Mesenchymal stem cell (in vitro differentiated cells and primary cell): ENCODE results near the gene SRI.
"Not testable (repeated sequence)": the region's sequence is repeated elsewhere in the genome, so short reads cannot be mapped to it uniquely, and the experiment has no call there.

Source experiments
- DNase-seq: peaks from one replicate; pipeline ENCODE4 v3.0.0-alpha.2; 2013
- H2AFZ ChIP-seq: one replicate; pipeline ENCODE4 v1.6.1; 2013; ENCODE audit warnings: low read depth, mild to moderate bottlenecking, control low read depth, inconsistent platforms, low read length, moderate library complexity
- H2AK5ac ChIP-seq: 2 replicates; pipeline ENCODE4 v1.6.1; 2013; ENCODE audit warnings: low read length, moderate library complexity, mild to moderate bottlenecking, inconsistent platforms; ENCODE audit not compliant: severe bottlenecking
- H2BK120ac ChIP-seq: one replicate; pipeline ENCODE4 v1.6.1; 2013; ENCODE audit warnings: low read depth, mild to moderate bottlenecking, inconsistent platforms, low read length, moderate library complexity
- H2BK12ac ChIP-seq, 2 experiments: one replicate each; pipeline ENCODE4 v1.6.1; 2013; ENCODE audit warnings: inconsistent platforms in 2 of 2, low read length in 2 of 2, mild to moderate bottlenecking in 2 of 2, moderate library complexity in 2 of 2, control low read depth in 1 of 2
- H2BK15ac ChIP-seq: one replicate; pipeline ENCODE4 v1.6.1; 2013; ENCODE audit warnings: mild to moderate bottlenecking, low read depth, inconsistent platforms; ENCODE audit not compliant: poor library complexity, severe bottlenecking
- H2BK5ac ChIP-seq: 2 replicates; pipeline ENCODE4 v1.6.1; 2013; ENCODE audit warnings: low read depth, mild to moderate bottlenecking, low read length, control low read depth, inconsistent platforms; ENCODE audit not compliant: poor library complexity, severe bottlenecking
- H3K14ac ChIP-seq, 2 experiments: one replicate each; pipeline ENCODE4 v1.6.1; 2013; ENCODE audit warnings: inconsistent platforms in 2 of 2, low read length in 2 of 2, control low read depth in 1 of 2, mild to moderate bottlenecking in 1 of 2, moderate library complexity in 1 of 2
- H3K18ac ChIP-seq, 2 experiments: one replicate each; pipeline ENCODE4 v1.6.1; 2013; ENCODE audit warnings: inconsistent platforms in 2 of 2, low read length in 2 of 2, control low read depth in 1 of 2, low read depth in 1 of 2, mild to moderate bottlenecking in 1 of 2
- H3K23ac ChIP-seq, 2 experiments: one replicate each; pipeline ENCODE4 v1.6.1; 2013; ENCODE audit warnings: inconsistent platforms in 2 of 2, low read length in 2 of 2, mild to moderate bottlenecking in 2 of 2, moderate library complexity in 2 of 2, control low read depth in 1 of 2
- H3K27ac ChIP-seq: 2 replicates; pipeline ENCODE4 v1.5.1; 2013; ENCODE audit warnings: mild to moderate bottlenecking, moderate library complexity, low read length, control low read depth, inconsistent platforms; ENCODE audit not compliant: poor library complexity, severe bottlenecking
- H3K27me3 ChIP-seq, 2 experiments: 2 replicates each; pipeline versions ENCODE4 v1.6.1 to v1.7.0; 2013; ENCODE audit warnings: low read length in 2 of 2, mild to moderate bottlenecking in 2 of 2, moderate library complexity in 2 of 2, control low read depth in 1 of 2, inconsistent platforms in 1 of 2; ENCODE audit not compliant: control insufficient read depth in 1 of 2, insufficient read depth in 1 of 2
- H3K36me3 ChIP-seq, 2 experiments: 2 replicates each; pipeline versions ENCODE4 v1.6.1 to v1.7.0; 2013; ENCODE audit warnings: low read length in 2 of 2, control low read depth in 1 of 2, inconsistent platforms in 1 of 2, low read depth in 1 of 2, mild to moderate bottlenecking in 1 of 2; ENCODE audit not compliant: insufficient read depth in 2 of 2, control insufficient read depth in 1 of 2
- H3K4ac ChIP-seq, 2 experiments: one replicate each; pipeline ENCODE4 v1.6.1; 2013; ENCODE audit warnings: inconsistent platforms in 2 of 2, low read length in 2 of 2, mild to moderate bottlenecking in 2 of 2, moderate library complexity in 2 of 2, control low read depth in 1 of 2, low read depth in 1 of 2
- H3K4me1 ChIP-seq: 2 replicates; pipeline ENCODE4 v1.6.1; 2013; ENCODE audit warnings: low read depth, low read length, control low read depth; ENCODE audit not compliant: control insufficient read depth, insufficient read depth
- H3K4me2 ChIP-seq: 2 replicates; pipeline ENCODE4 v1.6.1; 2013; ENCODE audit warnings: low read length, mild to moderate bottlenecking, inconsistent platforms; ENCODE audit not compliant: poor library complexity, severe bottlenecking
- H3K4me3 ChIP-seq, 2 experiments: 2 replicates each; pipeline versions ENCODE4 v1.5.1 to v1.7.0; 2013; ENCODE audit warnings: low read length in 2 of 2, mild to moderate bottlenecking in 2 of 2, control low read depth in 1 of 2, low read depth in 1 of 2; ENCODE audit not compliant: insufficient read depth in 1 of 2
- H3K79me1 ChIP-seq: replicated peaks from 2 replicates; pipeline ENCODE4 v1.6.1; 2013; ENCODE audit warnings: mild to moderate bottlenecking, control low read depth, low read length, inconsistent platforms; ENCODE audit not compliant: poor library complexity, severe bottlenecking
- H3K9ac ChIP-seq: 2 replicates; pipeline ENCODE4 v1.7.0; 2013; ENCODE audit warnings: mild to moderate bottlenecking, low read length, moderate library complexity
- H3K9me3 ChIP-seq: 2 replicates; pipeline ENCODE4 v1.7.0; 2013; ENCODE audit warnings: mild to moderate bottlenecking, low read length; ENCODE audit not compliant: control insufficient read depth
- H4K8ac ChIP-seq: one replicate; pipeline ENCODE4 v1.6.1; 2013; ENCODE audit warnings: inconsistent platforms, mild to moderate bottlenecking, low read length, moderate library complexity
- H4K91ac ChIP-seq: one replicate; pipeline ENCODE4 v1.6.1; 2013; ENCODE audit warnings: mild to moderate bottlenecking, low read length, inconsistent platforms
- WGBS: methylation state at CpG from one replicate; pipeline ENCODE4 v1.1.7; 2013; ENCODE audit warnings: mixed read lengths; 5-methylcytosine and 5-hydroxymethylcytosine counted together

Gene SRI

DNA sequence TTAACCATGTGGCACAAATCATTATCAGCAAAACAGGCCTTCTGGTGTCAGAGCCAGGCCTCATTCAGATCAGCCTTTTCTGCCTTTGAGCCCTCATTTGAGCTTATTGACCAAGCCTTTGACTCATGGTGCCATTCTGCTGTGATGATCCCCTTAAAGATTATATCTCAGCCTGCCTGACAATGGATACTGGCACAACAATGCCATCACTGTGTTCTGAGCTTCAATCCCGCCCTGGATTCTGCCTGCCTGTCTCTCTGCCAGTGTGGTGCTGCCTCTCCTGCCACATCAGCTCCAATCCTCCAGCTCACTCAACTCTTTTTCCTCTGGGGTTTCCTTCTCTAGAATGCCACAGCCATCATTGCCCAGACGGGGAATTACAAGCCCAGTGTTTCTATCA lies 52.6 kb downstream of the SRI start:
- Histone ChIP-seq H3K23ac (no peak overlapping the region), H4K91ac (no peak overlapping the region), H3K27me3 (no peaks in the 10 kb centered on the region), H3K4me1 (no peaks in the 10 kb centered on the region), H3K9me3 (no peaks in the 10 kb centered on the region), H3K4me3 (no peak overlapping the region), H3K27ac (no peak overlapping the region), H2BK15ac (no peak overlapping the region), H3K4ac (no peak overlapping the region), H2BK5ac (no peak overlapping the region), H3K36me3 (no peaks in the 10 kb centered on the region), H2AFZ (no peak overlapping the region), H3K18ac (no peak overlapping the region), H3K4me2 (no peak overlapping the region), H3K79me1 (no peaks in the 10 kb centered on the region), H4K8ac (no peak overlapping the region), H3K14ac (peak overlapping the region in 1 of 2 experiments; percentile 18), H2AK5ac (no peak overlapping the region), H3K9ac (no peak overlapping the region), H2BK120ac (no peak overlapping the region), H2BK12ac (no peak overlapping the region)
- WGBS, result 86% methylated on average over 2 of the region's 2 CpGs
- no peak for DNase-seq

GRCh38 chr7:88165697-88166096 lies 54.1 kb downstream of the SRI start:
- no peaks in the 10 kb centered on the region for H3K9me3 ChIP-seq

DNA sequence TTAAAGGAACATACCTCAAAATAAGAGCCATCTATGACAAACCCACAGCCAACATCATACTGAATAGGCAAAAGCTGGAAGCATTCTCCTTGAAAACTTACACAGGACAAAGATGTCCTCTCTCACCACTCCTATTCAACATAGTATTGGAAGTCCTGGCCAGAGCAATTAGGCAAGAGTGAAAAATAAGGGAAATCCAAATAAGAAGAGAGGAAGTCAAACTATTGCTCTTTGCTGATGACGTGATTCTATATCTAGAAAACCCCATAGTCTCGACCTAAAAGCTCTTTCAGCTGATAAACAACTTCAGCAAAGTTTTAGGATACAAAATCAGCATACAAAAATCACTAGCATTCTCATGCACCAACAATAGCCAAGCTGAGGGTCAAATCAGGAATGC lies 60.1 kb downstream of the SRI start:
- not testable (repeated sequence) for H3K14ac ChIP-seq, H3K4me3 ChIP-seq, H2BK5ac ChIP-seq, H2AK5ac ChIP-seq, H3K18ac ChIP-seq, H2BK120ac ChIP-seq, H3K23ac ChIP-seq, H3K27me3 ChIP-seq, H3K36me3 ChIP-seq, H4K91ac ChIP-seq, H3K4me1 ChIP-seq, H3K4me2 ChIP-seq, H3K9ac ChIP-seq, H2BK15ac ChIP-seq, H3K79me1 ChIP-seq, H2AFZ ChIP-seq, H3K4ac ChIP-seq, DNase-seq, H2BK12ac ChIP-seq, H4K8ac ChIP-seq, H3K27ac ChIP-seq
- WGBS, result 57% methylated on average over 2 of the region's 2 CpGs
- H3K9me3 ChIP-seq, result peaks cover 19% of the 10 kb centered on the region

More at GRCh38 chr7:88165697-88166096, 54.1 kb downstream of the SRI start:
- Histone ChIP-seq H2AK5ac (no peak overlapping the region), H3K18ac (no peak overlapping the region), H3K79me1 (no peaks in the 10 kb centered on the region), H3K23ac (no peak overlapping the region), H3K36me3 (no peaks in the 10 kb centered on the region), H2BK5ac (no peak overlapping the region), H2AFZ (no peak overlapping the region), H3K14ac (no peak overlapping the region), H2BK120ac (no peak overlapping the region), H3K4me2 (no peak overlapping the region), H3K4ac (no peak overlapping the region), H3K27ac (no peak overlapping the region), H2BK12ac (no peak overlapping the region), H3K9ac (no peak overlapping the region), H4K8ac (no peak overlapping the region), H2BK15ac (no peak overlapping the region), H4K91ac (no peak overlapping the region), H3K27me3 (no peaks in the 10 kb centered on the region), H3K4me3 (no peak overlapping the region), H3K4me1 (no peaks in the 10 kb centered on the region)
- no peak for DNase-seq

GRCh38 chr7:88156356-88156755 lies 63.5 kb downstream of the SRI start:
- Histone ChIP-seq H3K23ac (no peak overlapping the region), H2BK5ac (no peak overlapping the region), H3K9me3 (peaks cover 19% of the 10 kb centered on the region), H3K4me3 (no peak overlapping the region), H3K27ac (no peak overlapping the region), H4K8ac (no peak overlapping the region), H3K14ac (no peak overlapping the region), H4K91ac (no peak overlapping the region), H3K9ac (no peak overlapping the region), H3K4ac (no peak overlapping the region), H3K4me1 (no peaks in the 10 kb centered on the region), H3K4me2 (no peak overlapping the region), H3K18ac (no peak overlapping the region), H2BK120ac (no peak overlapping the region), H2BK15ac (no peak overlapping the region), H3K79me1 (no peaks in the 10 kb centered on the region), H2BK12ac (no peak overlapping the region), H3K36me3 (no peaks in the 10 kb centered on the region), H3K27me3 (no peaks in the 10 kb centered on the region), H2AK5ac (no peak overlapping the region), H2AFZ (no peak overlapping the region)
- WGBS, result 67% methylated on average over 1 of the region's 1 CpG
- no peak for DNase-seq
